GM04503 (cell line): ENCODE results near the gene CNPY2.
"Not testable (repeated sequence)": the region's sequence is repeated elsewhere in the genome, so short reads cannot be mapped to it uniquely, and the experiment has no call there.

Experiments
- DNase-seq: peaks from one replicate; pipeline ENCODE4 v3.0.0-alpha.2; 2012; ENCODE audit warnings: low read depth

CNPY2 gene

GRCh38 chr12:56297400-56297799 lies 18.4 kb downstream of the CNPY2 start:
- no peak for DNase-seq

DNA sequence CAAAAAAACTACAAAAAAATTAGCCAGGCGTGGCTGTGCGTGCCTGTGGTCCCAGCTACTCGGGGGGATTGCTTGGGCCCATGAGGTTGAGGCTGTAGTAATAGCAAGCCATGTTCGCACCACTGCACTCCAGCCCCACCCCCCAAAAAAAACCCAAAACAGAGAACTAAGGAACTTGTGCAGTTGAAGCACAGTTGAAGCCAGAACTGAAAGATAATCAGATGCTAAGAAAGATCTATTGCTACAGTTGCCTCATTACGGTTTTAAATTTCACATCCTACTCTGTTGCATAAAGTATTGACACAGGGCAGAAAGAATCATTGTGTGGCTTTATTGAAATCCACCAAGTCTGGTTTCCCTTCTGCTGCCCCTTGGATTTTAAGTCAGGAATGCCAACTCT lies 19.5 kb downstream of the CNPY2 start:
- no peak for DNase-seq

GRCh38 chr12:56293795-56294194 lies 22.0 kb downstream of the CNPY2 start:
- DNase-seq, result no peak

DNA sequence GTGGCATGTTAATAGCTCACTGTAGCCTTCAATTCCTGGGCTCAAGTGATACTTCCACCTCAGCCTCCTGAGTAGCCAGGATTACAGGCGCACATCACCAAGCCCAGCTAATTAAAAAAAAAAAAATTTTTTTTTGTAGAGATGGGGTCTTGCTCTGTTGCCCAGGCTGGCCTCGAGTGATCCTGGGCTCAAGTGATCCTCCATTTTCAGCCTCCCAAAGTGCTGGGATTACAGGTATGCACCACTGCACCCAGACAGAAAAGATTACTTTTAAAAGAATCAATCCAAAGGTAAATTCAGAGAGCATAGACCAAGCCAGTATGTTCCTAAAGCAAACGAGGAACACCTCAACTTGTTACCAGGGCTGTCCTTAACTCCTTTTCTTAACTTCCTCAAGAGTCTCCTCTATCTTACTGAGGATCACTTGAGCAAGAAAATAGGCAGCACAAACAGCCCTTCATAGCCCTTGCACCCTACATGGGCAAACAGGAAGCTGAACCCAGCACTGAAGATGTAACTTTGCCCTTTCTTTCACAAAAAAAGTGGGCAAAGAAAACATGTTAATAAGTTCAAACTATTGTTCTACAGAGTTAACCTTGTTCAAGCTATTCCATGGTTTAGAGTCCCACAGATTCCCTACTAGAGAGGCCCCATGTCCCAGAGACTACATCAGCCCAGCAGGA lies 26.9 kb downstream of the CNPY2 start:
- DNase-seq, result no peak

DNA sequence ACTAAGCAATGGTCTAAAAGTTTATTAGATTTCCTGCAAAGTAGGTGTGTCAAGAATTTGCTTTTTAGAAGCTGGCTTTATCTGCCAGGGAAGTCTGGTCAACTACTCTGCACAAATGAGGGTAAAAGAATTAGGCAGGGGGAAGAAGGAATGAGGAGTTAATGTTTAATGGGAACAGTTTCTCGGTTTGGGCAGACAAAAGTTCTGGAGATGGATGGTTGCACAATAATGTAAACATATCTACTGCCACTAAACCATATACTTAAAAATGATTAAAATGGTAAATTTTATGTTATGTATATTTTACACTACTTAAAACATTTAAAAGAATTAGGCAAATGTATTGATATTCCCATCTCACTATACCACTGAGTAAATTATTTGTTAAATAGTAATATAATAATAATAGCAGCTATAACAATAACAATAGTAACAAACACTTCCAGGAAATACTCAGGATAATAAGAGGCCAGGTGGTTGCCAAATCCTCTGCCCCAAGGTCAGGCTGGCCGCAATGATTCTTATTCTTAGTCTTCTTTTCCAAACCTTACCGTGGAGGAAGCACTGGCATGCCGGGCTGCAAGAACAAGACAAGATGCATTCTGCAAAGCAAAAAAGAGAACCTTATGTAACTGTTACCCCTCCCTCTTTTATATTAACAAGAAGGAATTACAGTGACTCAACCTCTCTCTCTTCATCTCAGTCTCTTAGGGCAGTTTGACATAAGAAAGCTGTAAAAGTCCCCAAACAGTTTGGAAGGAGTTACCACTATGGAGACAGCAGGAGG lies 29.6 kb downstream of the CNPY2 start:
- no peak for DNase-seq

DNA sequence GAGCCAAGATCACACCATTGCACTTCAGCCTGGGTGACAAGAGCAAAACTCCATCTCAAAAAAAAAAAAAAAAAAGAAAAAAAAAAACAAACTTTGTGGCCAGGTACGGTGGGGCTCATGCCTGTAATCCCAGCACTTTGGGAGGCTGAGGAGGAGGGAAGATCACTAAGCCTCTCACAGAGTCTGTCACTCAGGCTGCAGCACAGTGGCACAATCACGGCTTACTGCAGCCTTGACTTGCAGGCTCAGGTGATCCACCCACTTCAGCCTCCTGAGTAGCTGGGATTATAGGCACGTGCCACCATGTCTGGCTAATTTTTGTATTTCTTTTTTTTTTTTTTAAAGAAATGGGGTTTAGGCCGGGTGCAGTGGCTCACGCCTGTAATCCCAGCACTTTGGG lies 31.5 kb downstream of the CNPY2 start:
- DNase-seq, result not testable (repeated sequence)

DNA sequence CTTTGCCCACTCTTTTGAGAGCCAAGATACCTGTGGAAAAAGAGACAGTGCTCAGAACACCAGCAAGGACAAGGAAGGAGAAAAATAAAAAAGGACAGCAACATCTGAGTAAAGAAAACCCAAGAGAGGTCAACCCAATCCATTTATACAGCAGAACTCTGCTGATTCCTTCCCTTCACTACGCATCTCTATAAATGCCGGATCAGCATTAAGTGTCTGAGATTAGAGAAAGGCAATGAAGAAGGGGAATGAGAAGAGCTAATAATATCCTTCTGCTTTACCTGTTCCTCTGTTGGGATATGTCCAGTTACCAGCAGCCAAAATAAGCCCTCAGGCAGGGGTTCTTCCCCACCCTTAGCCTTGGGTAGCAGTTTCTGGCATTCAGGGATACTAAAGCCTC lies 33.2 kb downstream of the CNPY2 start:
- DNase-seq, result no peak

- DNase-seq, result no peak
Observed at GRCh38 chr12:56282030-56282429, 33.8 kb downstream of the CNPY2 start.

DNA sequence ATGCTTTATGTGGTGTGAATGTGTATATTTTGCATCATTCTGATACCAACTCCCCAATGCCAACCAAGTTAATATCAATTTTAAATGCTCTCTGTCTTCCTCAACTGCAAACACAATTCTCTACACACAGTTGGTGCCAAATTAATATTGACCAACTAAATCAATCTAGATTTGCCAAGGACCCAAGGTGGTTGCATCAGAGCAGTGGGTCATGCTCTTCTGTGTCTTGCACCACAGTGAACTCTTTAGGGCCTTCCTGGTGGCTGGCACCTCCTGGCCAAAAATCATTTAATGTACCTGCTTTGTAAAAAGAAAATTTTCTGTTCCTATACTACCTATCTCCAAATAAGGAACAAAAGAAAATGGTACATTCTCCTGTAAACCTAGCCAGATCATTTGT lies 34.9 kb downstream of the CNPY2 start:
- DNase-seq, result no peak

DNA sequence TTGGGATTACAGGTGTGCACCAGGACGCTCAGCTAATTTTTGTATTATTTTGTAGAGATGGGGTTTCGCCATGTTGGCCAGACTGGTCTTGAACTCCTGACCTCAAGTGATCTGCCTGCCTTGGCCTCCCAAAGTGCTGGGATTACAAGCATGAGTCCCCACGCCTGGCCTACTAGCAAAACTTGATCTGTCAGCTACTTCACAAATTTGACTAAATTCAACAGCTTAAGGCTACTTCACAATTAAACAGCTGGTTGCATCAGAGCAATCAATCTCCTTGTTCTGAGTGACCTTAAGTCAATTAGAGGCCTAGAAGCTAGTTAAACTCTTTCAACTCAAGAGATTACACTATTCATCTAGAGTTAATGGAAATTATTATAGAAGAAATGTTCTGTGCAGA lies 36.9 kb downstream of the CNPY2 start:
- no peak for DNase-seq

DNA sequence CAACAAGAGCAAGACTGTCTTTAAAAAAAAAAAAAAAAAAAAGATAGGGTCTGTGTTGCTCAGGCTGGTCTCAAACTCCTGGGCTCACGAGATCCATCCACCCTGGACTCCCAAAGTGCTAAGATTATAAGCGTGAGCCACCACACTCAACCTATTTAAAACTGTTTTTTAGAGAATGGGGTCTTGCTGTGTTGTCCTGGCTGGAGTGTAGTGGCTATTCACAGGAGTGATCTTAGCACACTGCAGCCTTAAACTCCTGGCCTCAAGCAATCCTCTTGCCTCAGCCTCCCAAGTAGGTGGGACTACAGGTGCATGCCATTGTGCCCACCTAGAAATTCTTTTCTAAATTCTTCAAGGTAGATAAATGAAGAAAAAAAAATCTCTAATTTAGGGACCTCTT lies 41.5 kb downstream of the CNPY2 start:
- DNase-seq, result no peak

DNA sequence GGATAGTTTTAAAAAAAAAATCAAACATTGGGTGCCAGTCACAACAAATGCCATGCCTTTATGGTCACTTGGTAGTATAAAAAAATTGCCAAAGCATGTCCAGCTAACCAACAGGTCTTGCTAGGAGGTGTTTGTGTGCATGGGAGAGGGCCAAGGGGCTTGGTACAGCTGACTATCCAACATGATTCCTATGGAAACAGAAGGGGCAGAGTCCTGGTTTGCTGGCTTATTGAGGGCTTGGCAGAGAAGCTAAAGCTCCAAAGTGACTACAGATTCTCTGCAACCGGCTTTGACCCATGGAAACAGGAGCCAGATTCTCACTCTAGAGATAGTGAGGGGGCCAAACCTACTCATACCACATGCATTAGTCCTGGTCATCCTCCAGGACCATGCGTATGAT lies 43.3 kb downstream of the CNPY2 start:
- not testable (repeated sequence) for DNase-seq

GRCh38 chr12:56271031-56271430 lies 44.8 kb downstream of the CNPY2 start:
- DNase-seq, result no peak

DNA sequence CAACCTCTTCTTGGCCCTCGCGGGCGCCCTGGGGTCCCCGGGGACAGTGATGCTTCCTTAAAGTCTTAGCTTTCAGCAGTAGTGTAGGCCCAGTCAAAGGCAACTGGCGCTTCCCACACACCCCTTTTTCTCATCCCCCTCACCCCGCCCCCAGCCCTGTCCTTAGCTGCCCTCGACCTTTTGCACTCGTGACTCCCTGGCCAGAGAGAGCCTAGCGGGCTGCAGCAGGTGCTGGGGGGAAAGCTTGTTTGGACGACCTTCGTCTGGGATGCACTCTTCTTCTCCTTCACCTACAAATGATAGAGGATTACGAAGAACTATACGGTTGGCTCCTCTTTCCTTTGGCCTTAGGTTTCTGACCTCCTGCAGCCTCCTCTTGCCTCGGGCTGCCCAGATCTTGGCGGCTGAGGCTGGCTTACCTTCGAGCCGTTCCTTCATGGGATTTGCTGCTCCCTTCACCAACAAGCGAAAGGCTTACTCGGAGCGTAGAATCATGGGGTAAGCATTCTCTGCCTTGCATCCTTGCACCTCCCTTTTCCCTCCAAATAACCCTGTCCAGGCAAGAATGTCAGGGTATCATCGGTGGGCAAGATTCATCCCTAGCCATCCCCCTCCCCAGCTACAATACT lies 48.2 kb downstream of the CNPY2 start:
- no peak for DNase-seq

- DNase-seq, result peak; percentile 37
Observed at GRCh38 chr12:56266693-56267442, 48.9 kb downstream of the CNPY2 start, which contains the start of gene COQ10A. TSS of gene COQ10A (plus strand) at chr12:56266942. CDS start at chr12:56267119, 177 bp downstream.

DNA sequence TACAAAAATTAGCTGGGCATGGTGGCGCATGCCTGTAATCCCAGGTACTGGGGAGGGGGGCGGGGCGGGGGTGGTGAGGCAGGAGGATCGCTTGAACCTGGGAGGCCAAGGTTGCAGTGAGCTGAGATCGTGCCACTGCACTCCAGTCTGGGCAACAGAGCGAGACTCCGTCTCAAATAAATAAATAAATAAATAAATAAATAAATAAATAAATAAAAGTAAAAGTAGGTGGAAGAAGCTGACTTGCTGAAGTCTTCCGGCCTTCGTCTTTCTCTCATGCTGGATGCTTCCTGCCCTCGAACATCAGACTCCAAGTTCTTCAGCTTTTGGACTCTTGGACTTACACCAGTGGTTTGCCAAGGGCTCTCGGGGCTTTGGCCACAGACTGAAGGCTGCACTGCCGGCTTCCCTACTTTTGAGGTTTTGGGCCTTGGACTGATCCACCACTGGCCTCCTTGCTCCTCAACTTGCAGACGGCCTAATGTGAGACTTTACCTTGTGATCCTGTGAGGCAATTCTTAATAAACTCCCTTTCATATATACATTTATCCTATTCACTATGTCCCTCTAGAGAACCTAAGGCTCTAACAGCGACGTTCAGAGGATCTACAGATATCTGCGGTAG lies 49.6 kb downstream of the CNPY2 start:
- DNase-seq, result not testable (repeated sequence)

- not testable (repeated sequence) for DNase-seq
Observed at GRCh38 chr12:56262955-56263354, 52.8 kb downstream of the CNPY2 start.

- DNase-seq, result peak; percentile 86
Observed at GRCh38 chr12:56261503-56262232, 54.1 kb downstream of the CNPY2 start.

- no peak for DNase-seq
Observed at GRCh38 chr12:56260921-56261320, 54.9 kb downstream of the CNPY2 start.

- no peak for DNase-seq
Observed at GRCh38 chr12:56260380-56260779, 55.4 kb downstream of the CNPY2 start.
